Measurements from ENCODE around the gene PSMB7.

The PSMB7 gene

DNA sequence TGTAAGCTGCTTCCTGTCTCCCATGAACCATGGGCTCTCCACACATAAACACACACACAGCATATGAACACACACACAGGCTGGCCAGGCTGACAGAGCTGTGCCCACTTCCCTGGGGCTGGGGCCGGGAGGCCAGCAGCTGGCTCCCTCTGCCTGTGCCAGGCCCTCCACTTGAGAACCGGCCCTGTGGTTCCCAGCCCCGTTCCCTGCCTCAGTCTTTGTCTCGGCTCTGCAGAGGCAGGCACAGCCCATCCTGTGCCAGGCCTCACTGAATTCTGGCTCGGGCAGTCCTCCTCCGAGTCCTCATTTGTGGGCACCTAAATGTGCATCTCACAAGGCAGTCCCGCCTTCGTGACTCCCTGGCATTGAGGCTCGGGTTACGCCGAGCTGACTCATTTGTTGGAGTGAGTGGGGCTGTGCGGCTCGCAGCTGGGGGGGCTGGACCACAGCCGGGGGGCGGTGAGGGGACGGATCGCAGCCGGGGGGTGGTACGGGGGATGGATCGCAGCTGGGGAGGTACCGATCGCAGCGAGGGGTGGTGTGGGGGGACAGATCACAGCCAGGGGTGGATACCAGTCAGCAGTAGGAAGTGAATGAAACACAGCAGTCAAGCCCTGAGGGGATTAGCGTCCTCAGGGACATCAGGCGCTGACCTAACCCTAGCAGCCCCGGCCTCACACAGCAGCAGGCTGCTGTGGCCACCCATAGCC, 72.3 kb downstream of the PSMB7 start:
- no peak for DNase-seq

- no peak for DNase-seq
Measured at GRCh38 chr9:124342402-124342775, 72.9 kb downstream of the PSMB7 start.

- no peak for DNase-seq
Measured at GRCh38 chr9:124341455-124342170, 73.6 kb downstream of the PSMB7 start.

- no peak for DNase-seq
Measured at GRCh38 chr9:124340219-124341069, 74.8 kb downstream of the PSMB7 start.

GRCh38 chr9:124339603-124340146, 75.6 kb downstream of the PSMB7 start:
- DNase-seq, result no peak

- no peak for DNase-seq
Measured at GRCh38 chr9:124337562-124337961, 77.7 kb downstream of the PSMB7 start.

DNA sequence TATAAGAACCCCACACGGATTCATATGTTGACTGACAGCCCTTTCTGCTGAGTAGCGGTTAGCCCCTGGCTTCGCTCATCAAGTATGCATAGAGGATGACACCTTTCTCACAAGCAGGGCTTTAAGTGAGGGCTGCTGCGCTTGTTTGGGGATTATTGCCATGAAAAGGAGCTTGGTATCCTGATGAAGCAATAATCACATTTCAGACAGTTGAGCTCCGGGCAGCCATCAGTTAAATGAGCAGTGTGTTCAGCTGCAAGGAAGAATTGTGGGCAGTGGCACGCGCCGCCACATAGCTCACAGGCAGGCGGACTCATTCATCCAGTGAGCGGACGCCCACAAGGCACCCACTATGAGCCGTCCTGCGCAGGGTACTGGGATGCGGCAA, 79.9 kb downstream of the PSMB7 start:
- no peak for DNase-seq

GRCh38 chr9:124334568-124335319, 80.5 kb downstream of the PSMB7 start:
- no peak for DNase-seq

DNA sequence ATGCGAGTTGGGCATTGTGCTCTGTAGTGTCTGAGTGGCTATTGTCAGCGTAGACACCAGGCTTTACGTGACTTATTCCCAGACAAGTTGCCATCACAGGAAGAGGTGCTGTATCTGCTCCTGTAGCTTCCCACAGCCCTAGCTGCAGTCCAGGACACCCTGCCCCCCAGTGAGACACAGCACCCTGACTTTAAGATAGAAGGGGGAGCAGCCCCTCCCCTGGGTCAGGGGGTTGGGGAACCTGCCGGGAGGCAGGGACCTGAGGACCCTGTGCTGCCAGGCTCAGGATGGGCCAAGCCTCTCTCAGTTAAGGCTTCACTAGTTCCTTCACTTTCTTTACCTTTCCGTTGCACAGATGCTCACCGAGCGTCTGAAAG, 82.1 kb downstream of the PSMB7 start:
- DNase-seq, result no peak

DNA sequence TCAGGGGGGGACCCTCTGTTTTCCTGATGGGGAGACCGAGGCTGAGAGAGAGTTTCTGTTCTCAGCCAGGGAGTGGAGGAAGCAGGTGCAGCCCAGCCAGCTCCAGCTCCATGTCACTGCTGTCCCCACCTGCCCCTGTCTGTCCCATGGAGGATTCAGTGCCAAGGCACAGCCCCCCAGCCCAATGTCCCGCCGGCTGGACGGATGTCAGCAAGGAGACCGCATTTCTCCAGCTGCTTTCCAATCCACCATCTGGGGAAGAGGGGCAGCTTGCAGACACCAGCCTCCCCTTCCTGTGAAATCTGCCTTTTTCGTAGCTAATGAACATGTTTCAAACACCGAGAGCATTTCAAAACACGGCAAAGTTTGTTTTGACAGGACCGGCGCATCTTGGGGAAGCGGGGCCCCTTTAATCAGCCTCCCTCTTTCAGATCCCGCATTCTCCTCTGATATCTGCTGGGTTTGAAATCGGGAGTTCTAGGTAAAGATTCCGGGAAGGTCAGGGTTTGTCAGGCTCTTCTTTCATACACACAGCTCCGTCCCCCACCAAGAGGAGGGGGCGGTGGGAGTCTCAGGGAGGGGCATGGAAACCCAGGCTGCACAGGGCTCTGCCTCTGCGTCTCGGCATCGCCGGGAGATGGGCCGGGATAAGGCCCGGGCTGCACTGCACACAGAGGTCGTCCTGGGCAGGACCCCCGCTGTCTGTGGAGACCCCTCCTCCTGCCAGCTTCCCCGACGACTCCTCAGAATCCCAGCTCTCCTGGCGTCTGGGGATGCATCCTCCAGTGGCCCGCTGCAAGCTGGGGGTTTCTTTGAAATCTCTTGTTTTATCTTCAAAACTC, 82.7 kb downstream of the PSMB7 start:
- no peak for DNase-seq

DNA sequence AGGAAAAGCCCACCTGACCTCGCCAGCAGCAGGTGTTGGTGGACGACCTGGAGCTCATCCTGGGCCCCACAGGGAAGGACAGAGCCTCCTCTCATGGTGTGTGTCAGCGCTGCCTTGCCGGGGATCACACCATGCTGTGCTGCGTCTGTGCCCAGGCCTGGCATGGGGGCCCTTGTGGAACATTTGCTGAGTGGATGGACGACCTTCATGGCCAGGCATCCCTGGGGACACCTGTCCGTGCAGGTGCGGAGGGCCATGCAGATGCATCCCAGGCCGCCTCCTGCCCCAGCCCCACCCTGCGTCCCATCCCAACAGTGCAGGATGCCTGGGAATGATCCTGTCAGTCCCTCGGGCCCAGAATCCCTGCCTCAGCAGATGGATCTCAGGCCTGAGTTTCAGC, 83.7 kb downstream of the PSMB7 start:
- DNase-seq, result no peak

- DNase-seq, result no peak
Measured at GRCh38 chr9:124330011-124330697, 85.1 kb downstream of the PSMB7 start.

- DNase-seq, result no peak
Measured at GRCh38 chr9:124329206-124329792, 85.9 kb downstream of the PSMB7 start.

DNA sequence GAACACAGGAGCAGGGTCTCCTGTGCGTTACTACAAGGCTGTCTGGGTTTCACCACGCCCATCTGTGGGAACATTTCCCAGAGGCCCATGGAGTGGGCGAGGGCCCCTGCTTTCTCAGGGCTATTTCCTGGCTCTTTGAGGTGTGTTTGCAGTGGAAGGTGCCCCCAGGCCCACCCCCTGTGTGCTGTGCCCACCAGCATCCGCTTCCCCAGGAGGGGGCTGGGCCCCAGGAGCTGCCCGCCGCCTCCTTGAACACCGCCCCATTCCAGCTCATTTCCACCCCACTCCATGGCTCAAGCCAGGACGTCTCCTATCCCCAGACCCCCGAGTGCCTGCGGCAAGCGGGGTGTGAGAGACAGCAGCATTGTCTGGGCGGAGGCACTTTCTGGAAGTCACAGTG, 87.0 kb downstream of the PSMB7 start:
- no peak for DNase-seq

- DNase-seq, result no peak
Measured at GRCh38 chr9:124327491-124327890, 87.8 kb downstream of the PSMB7 start.

DNA sequence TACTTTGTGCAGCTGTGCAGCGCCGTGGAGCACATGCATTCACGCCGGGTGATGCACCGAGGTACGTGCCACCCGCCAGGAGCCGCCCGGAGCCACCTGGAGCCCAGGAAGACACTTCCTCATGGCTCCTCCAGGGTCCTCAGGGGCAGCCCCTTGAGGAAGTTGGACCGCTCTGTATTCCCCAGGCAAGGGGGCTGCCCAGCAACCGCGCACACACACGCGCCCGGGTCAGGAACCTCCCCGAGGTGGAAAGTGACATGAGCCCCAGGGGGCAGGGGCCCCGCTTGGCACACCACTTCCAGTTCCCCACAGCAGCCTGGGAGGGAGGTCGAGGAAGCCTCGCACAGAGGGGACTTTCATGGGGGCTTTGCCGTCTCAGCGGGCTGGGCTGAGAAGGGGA, 88.9 kb downstream of the PSMB7 start:
- no peak for DNase-seq

DNA sequence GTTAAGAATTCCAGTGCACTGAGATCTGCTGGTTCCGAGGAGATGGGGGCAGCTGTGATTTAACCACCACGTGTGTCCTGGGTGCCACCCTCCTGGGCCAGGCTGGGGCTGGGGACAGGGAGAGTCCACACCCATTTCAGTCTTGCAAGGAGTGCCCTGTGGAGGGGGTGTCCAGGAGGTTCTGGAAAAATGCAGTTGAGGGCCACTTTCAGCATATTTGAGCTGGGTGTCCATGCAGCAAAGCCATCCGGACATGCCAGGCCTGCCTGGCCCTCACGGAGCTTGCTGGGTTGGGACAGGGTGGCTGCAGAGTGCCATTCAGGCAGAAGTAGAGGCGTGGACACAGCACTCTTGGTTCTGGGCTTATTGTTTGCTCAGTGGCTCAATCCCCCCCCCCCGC, 89.4 kb downstream of the PSMB7 start:
- DNase-seq, result no peak

DNA sequence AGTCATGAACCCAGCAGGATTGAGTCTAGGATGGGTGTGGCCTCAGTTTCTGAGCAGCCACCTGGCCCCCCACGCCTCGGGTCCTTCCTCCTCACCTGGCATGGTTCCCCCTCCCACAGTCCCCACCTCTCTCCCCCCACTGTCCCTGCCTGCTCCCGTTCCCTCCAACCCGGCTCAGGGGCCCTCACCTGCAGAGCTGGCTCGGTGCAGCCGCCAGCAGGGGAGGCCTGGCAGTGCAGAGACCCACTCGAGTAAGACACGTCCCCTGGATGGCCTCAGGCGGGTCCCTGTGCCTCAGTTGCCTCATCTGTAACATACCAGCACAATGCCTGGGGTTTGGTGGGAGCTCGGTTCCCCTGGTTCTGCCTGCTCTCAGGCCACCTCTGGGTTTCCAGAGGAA, 91.3 kb downstream of the PSMB7 start:
- no peak for DNase-seq

DNA sequence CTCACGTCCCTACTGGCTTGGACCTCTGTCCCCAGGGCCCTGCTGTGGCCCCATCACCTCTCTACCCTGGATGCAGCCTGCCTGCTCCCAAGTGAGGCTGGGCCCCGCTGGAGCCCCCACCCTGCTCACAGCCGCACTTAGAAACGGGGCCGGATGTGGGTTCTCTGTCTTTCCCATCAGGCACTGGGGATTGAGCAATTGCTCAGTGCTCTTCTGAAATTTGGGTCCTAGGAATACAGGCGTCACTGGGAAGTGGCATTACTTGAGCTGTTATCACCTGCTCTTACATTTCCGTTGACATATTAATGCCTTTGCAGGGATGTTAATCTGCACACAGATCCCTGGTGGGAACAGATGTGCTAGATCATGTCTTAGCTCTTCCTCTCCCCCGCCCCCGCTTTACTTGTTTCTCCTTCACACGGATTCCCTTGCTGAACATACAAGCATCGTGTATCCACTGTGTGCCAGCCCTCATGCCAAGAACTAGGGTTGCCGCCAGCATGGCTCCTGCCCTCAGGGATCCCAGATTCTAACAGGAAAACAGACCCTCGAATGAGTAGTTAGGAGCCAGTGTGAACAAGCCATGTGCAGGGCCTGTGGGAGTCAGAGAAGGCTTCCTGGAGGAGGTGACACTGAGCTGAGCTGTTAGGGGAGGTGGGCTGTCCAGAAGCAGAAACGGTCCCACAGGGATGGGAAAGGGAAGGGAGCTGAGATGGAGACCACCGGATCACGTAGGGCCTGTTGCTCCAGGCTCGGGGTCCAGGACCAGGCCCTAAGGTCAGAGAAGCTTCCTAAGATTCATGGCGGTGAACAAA, 92.4 kb downstream of the PSMB7 start:
- DNase-seq, result peak; percentile 79

- DNase-seq, result no peak
Measured at GRCh38 chr9:124321935-124322334, 93.3 kb downstream of the PSMB7 start.
